Spleen (tissue), 11 donors: Measurements from ENCODE around the gene MYL1. TPM values are rescaled to one million over a fixed set of nuclear protein-coding genes. Genes with fewer than 3 reads are reported as not detected.

ENCODE experiments used
- DNase-seq: peaks from one replicate; pipeline ENCODE4 v3.0.0-alpha.2; 2020
- H3K27ac ChIP-seq, 8 donors: fragments of 200-600 bp; sonication (generic) in 7 of 8; 1 replicate in 4 of 8; 2 replicates in 4 of 8; pipeline versions ENCODE4 v1.5.0 to v1.8.0; 2016 to 2021; ENCODE audit warnings: inconsistent platforms in 4 of 8, mild to moderate bottlenecking in 4 of 8, moderate library complexity in 1 of 8
- H3K27me3 ChIP-seq, 7 donors: fragments of 200-600 bp; sonication (generic) in 6 of 7; replicated peaks in 1 of 7; 1 replicate in 4 of 7; 2 replicates in 3 of 7; pipeline versions ENCODE4 v1.5.0 to v1.8.0; 2016 to 2021; ENCODE audit warnings: inconsistent platforms in 3 of 7, mild to moderate bottlenecking in 1 of 7
- H3K36me3 ChIP-seq, 6 donors: fragments of 200-600 bp; sonication (generic) in 5 of 6; 1 replicate in 4 of 6; 2 replicates in 2 of 6; pipeline versions ENCODE4 v1.5.0 to v1.8.0; 2016 to 2021; ENCODE audit warnings: inconsistent platforms in 2 of 6
- H3K4me1 ChIP-seq, 6 donors: fragments of 200-600 bp; sonication (generic) in 5 of 6; 1 replicate in 3 of 6; 2 replicates in 3 of 6; pipeline versions ENCODE4 v1.5.0 to v1.8.0; 2016 to 2021; ENCODE audit warnings: inconsistent platforms in 3 of 6
- H3K4me3 ChIP-seq, 8 donors: fragments of 200-600 bp; sonication (generic) in 7 of 8; 1 replicate in 4 of 8; 2 replicates in 4 of 8; pipeline versions ENCODE4 v1.5.0 to v1.8.0; 2016 to 2021; ENCODE audit warnings: inconsistent platforms in 4 of 8, mild to moderate bottlenecking in 4 of 8, moderate library complexity in 2 of 8
- H3K9me3 ChIP-seq, 8 donors: fragments of 200-600 bp; sonication (generic) in 7 of 8; 1 replicate in 4 of 8; 2 replicates in 4 of 8; pipeline versions ENCODE4 v1.5.0 to v1.8.0; 2016 to 2021; ENCODE audit warnings: inconsistent platforms in 4 of 8
- POLR2A ChIP-seq, 3 donors: fragments of 450-650 bp; IDR thresholded peaks; one replicate each; pipeline ENCODE4 v1.5.1; 2017; ENCODE audit warnings: antibody characterized with exemption in 3 of 3, mild to moderate bottlenecking in 1 of 3
- POLR2AphosphoS5 ChIP-seq, 3 donors: sonication (generic); formaldehyde crosslinking; IDR thresholded peaks; one replicate each; pipeline ENCODE4 v1.5.1; 2017; ENCODE audit warnings: antibody characterized with exemption in 3 of 3
- WGBS, 5 donors: extraction: QIAGEN DNeasy Blood & Tissue Kit in 3 of 5; methylation state at CpG; one replicate each; pipeline versions ENCODE4 v1.1.5 to v1.1.7; 2013 to 2018; 5-methylcytosine and 5-hydroxymethylcytosine counted together
- intact Hi-C: fragments of 100-400 bp; cut with DNase I; formaldehyde crosslinking; loops from one replicate; pipeline ENCODE4 v1.15.0; 2023; ENCODE audit warnings: low total_unique reads
- polyA plus RNA-seq, 3 donors: library from polyadenylated mRNA; stranded (reverse); fragments of 200-250 nt; gene quantifications; one replicate each; pipeline ENCODE4 v1.2.1, GENCODE V29; 2013
- total RNA-seq, 7 donors: library from RNA; depleted of rRNA in 3 of 7; stranded (reverse); fragments of >200 nt in 3 of 7; fragmentation: NEBNext Ultra II Directional in 4 of 7; extraction: Animal tissue kit (Norgen Biotek cat#: 25700) in 4 of 7; gene quantifications; one replicate each; pipeline versions ENCODE4 v1.1.0 to v1.2.1, GENCODE V29; 2016 to 2021
- TF ChIP-seq, protein P1 (sequence below), 11 experiments: fragments of 200-600 bp in 7 of 11; fragments of 450-650 bp in 4 of 11; sonication (generic) in 4 of 11; IDR thresholded peaks in 8 of 11; conservative IDR thresholded peaks in 3 of 11; 1 replicate in 7 of 11; 2 replicates in 4 of 11; pipeline versions ENCODE4 v1.4.0 to v1.8.0; 2016 to 2021; ENCODE audit warnings: antibody characterized with exemption in 11 of 11, inconsistent platforms in 4 of 11, mild to moderate bottlenecking in 1 of 11
- donor health status: healthy with polysubstance abuse.
- donor health status: DM: no; HTN: no; CAD: no; lungs with moderate emphysema.
- donor health status: DM: no; HTN: no; CAD: no.
- donor health status: Bipolar disorder and iron deficiency.
- donor health status: healthy.
- donor health status: DM: no; HTN: no; CAD: no.
- donor health status: DM: yes; HTN: yes; CAD: no.

MYL1 gene
- total and polyA plus RNA-seq, 10 donors, result 0.06 to 0.78 TPM; not detected in 8

GRCh38 chr2:210323003-210323402, 8.0 kb upstream of the MYL1 start:
- TF ChIP-seq, protein P1, sequence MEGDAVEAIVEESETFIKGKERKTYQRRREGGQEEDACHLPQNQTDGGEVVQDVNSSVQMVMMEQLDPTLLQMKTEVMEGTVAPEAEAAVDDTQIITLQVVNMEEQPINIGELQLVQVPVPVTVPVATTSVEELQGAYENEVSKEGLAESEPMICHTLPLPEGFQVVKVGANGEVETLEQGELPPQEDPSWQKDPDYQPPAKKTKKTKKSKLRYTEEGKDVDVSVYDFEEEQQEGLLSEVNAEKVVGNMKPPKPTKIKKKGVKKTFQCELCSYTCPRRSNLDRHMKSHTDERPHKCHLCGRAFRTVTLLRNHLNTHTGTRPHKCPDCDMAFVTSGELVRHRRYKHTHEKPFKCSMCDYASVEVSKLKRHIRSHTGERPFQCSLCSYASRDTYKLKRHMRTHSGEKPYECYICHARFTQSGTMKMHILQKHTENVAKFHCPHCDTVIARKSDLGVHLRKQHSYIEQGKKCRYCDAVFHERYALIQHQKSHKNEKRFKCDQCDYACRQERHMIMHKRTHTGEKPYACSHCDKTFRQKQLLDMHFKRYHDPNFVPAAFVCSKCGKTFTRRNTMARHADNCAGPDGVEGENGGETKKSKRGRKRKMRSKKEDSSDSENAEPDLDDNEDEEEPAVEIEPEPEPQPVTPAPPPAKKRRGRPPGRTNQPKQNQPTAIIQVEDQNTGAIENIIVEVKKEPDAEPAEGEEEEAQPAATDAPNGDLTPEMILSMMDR (IDR thresholded peaks at IDR 0.05 in 8 of 11, conservative IDR thresholded peaks at IDR 0.05 in 3 of 11), result no peak
- TF ChIP-seq POLR2AphosphoS5 (IDR thresholded peaks at IDR 0.05), result no peak
- no peak for TF ChIP-seq POLR2A (IDR thresholded peaks at IDR 0.05)
- Histone ChIP-seq H3K27me3 (no peaks in the 10 kb centered on the region), H3K4me1 (no peaks in the 10 kb centered on the region), H3K9me3 (no peaks in the 10 kb centered on the region), H3K27ac (no peak overlapping the region), H3K4me3 (no peak overlapping the region), H3K36me3 (no peaks in the 10 kb centered on the region)
- no peak for DNase-seq
- intact Hi-C loops, result no loop called here
- WGBS, 5 donors, result 88 to 95% (median 90%) methylated on average over 4 of the region's 4 CpGs

- DNase-seq, result no peak
- Histone ChIP-seq H3K36me3 (no peaks in the 10 kb centered on the region), H3K4me1 (no peaks in the 10 kb centered on the region), H3K9me3 (no peaks in the 10 kb centered on the region), H3K4me3 (no peak overlapping the region), H3K27ac (no peak overlapping the region), H3K27me3 (no peaks in the 10 kb centered on the region)
- WGBS, 5 donors, result 67 to 87% (median 75%) methylated on average over 3 of the region's 3 CpGs
- no peak for TF ChIP-seq POLR2A (IDR thresholded peaks at IDR 0.05)
- no peak for TF ChIP-seq POLR2AphosphoS5 (IDR thresholded peaks at IDR 0.05)
- TF ChIP-seq, protein P1 (IDR thresholded peaks at IDR 0.05 in 8 of 11, conservative IDR thresholded peaks at IDR 0.05 in 3 of 11), result no peak
- intact Hi-C loops, result no loop called here
Observed at GRCh38 chr2:210318891-210319290, 3.9 kb upstream of the MYL1 start.

DNA sequence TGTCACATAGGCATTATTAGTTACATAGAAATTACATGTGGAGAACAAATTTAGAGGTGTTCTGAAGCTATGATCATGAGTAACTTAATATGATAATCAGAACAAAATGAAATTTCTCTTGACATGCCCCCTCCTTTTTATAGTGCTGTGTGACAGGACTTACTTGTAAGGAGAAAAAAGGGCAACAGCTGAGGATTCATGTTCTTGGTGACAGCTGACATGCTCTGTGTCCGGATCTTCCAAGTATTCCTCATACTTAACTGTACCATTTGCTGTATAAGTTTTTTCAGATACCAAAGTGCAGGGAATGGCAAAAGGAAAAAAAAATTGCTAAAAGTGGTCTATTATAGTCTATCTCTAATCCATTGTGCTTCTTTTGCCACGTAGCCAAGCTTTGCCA, 3.5 kb upstream of the MYL1 start:
- 64 to 80% (median 66%) methylated on average over 2 of the region's 2 CpGs for WGBS, 5 donors
- no peak for TF ChIP-seq POLR2AphosphoS5 (IDR thresholded peaks at IDR 0.05)
- no peak for TF ChIP-seq POLR2A (IDR thresholded peaks at IDR 0.05)
- TF ChIP-seq, protein P1 (IDR thresholded peaks at IDR 0.05 in 8 of 11, conservative IDR thresholded peaks at IDR 0.05 in 3 of 11), result no peak
- Histone ChIP-seq H3K27ac (no peak overlapping the region), H3K4me3 (no peak overlapping the region), H3K4me1 (no peaks in the 10 kb centered on the region), H3K27me3 (no peaks in the 10 kb centered on the region), H3K36me3 (no peaks in the 10 kb centered on the region), H3K9me3 (no peaks in the 10 kb centered on the region)
- intact Hi-C loops, result no loop called here
- no peak for DNase-seq

DNA sequence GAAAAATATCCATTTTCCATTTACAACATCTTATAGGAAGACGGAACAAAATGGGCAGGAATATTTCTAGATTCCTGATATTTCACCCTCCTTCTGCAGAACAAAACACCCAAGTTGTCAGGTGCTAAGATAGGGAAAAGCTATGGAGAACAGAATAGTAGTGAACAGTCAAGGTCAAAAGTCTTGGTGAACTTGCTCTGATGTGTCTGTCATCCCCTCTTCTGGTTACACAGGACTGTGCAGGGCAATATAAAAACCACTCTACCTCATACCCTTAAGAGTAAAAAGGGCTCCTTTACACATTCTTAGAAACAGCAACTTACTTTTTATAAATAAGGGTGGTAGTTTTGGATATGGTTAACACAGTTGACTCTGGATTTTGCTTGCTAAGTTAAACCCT, 4.4 kb downstream of the MYL1 start:
- no peak overlapping the region for H3K4me3 ChIP-seq
- no peak overlapping the region for H3K27ac ChIP-seq
- H3K36me3 ChIP-seq, result no peaks in the 10 kb centered on the region
- TF ChIP-seq POLR2A (IDR thresholded peaks at IDR 0.05), result no peak
- no peak for TF ChIP-seq POLR2AphosphoS5 (IDR thresholded peaks at IDR 0.05)
- TF ChIP-seq, protein P1 (IDR thresholded peaks at IDR 0.05 in 8 of 11, conservative IDR thresholded peaks at IDR 0.05 in 3 of 11), result no peak
- 0 to 57% (median 3%) methylated on average over 1 of the region's 1 CpG for WGBS, 5 donors
- intact Hi-C loops, result no loop called here
- H3K4me1 ChIP-seq, result no peaks in the 10 kb centered on the region
- no peaks in the 10 kb centered on the region for H3K9me3 ChIP-seq
- H3K27me3 ChIP-seq, result no peaks in the 10 kb centered on the region
- DNase-seq, result no peak
